ENCODE data around the gene TLR7. TPM values are rescaled to one million over a fixed set of nuclear protein-coding genes. Genes with fewer than 3 reads are reported as not detected.

Gene TLR7
- total RNA-seq, 1 experiment from 2014 or later, result not detected

DNA sequence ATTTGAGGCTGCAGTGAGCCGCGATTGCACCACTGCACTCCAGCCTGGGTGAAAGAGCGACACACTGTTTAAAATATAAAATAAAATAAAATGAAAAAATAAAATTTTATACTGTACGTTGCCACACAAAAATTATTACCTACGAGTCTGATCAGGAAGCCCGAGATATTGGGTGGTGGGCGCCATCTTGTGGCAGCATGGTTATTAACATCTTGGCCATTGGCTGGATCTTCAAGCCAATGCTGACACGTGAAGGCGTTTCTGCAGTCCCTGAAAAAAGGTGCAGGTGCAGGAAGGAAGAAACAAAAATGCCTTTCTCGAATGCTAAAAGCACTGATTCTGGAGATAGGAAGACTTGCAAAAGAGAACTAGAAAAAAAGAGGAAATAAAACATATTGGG lies 34.6 kb downstream of the TLR7 start:
- Histone ChIP-seq H4K5ac (ENCODE audit: insufficient read length, low read depth, low read length) (no peak overlapping the region), H2BK12ac (ENCODE audit: insufficient read length, low read depth, low read length) (no peak overlapping the region), H3K4me1 (ENCODE audit: insufficient read depth, low read length) (no peaks in the 10 kb centered on the region), H3K79me1 (ENCODE audit: insufficient read depth, low read depth, low read length, poor library complexity, severe bottlenecking) (no peaks in the 10 kb centered on the region), H2BK20ac (ENCODE audit: low read depth, low read length, poor library complexity, severe bottlenecking) (no peak overlapping the region), H3K4ac (ENCODE audit: low read depth, low read length) (no peak overlapping the region), H2AFZ (ENCODE audit: low read length) (no peak overlapping the region), H3K9me3 (ENCODE audit: control insufficient read depth, low read depth, low read length) (no peaks in the 10 kb centered on the region), H4K20me1 (ENCODE audit: control insufficient read depth, insufficient read depth, insufficient read length) (no peaks in the 10 kb centered on the region), H4K8ac (replicated peaks; ENCODE audit: insufficient read length, low read depth, low read length) (no peak overlapping the region), H2BK120ac (ENCODE audit: low read depth, low read length, poor library complexity, severe bottlenecking) (no peak overlapping the region), H2BK5ac (ENCODE audit: insufficient read length, low read length) (no peak overlapping the region), H3T11ph (ENCODE audit: low read length) (no peak overlapping the region), H3K14ac (ENCODE audit: insufficient read depth, low read length) (no peak overlapping the region), H3K56ac (ENCODE audit: insufficient read length, low read depth, low read length) (no peak overlapping the region), H3K18ac (ENCODE audit: insufficient read length, low read depth, low read length) (no peak overlapping the region), H3K4me2 (ENCODE audit: insufficient read depth, insufficient read length, low read length) (no peak overlapping the region), H3K23ac (ENCODE audit: insufficient read length, low read depth, low read length) (no peak overlapping the region), H3K27ac (ENCODE audit: insufficient read length, low read depth, low read length) (no peak overlapping the region), H4K91ac (ENCODE audit: insufficient read length, low read depth, low read length) (no peak overlapping the region), H3K27me3 (ENCODE audit: insufficient read depth, low read length) (no peaks in the 10 kb centered on the region), H2BK15ac (ENCODE audit: low read depth, low read length) (no peak overlapping the region), H3K79me2 (ENCODE audit: insufficient read depth, low read length) (no peaks in the 10 kb centered on the region), H3K23me2 (ENCODE audit: insufficient read length, low read depth, low read length, poor library complexity, severe bottlenecking) (no peaks in the 10 kb centered on the region), H3K9ac (ENCODE audit: extremely low read depth, insufficient read length, low read length) (no peak overlapping the region), H2AK5ac (ENCODE audit: insufficient read length, low read length) (no peak overlapping the region)
- Mint-ChIP-seq H3K27me3 (ENCODE audit: low read depth) (peaks cover 3% of the 10 kb centered on the region), H3K27ac (no peak overlapping the region; a peak in 1 of 7 replicates), H3K9me3 (peaks cover 65 to 68% of the 10 kb centered on the region in 2 experiments), H3K4me3 (no peak overlapping the region), H3K4me1 (peaks cover 12 to 17% of the 10 kb centered on the region in 2 experiments), H3K36me3 (ENCODE audit: insufficient read depth in 1 of 3, low read depth in 3 of 3) (peaks cover 0 to 7% (median 0%) of the 10 kb centered on the region in 3 experiments; a peak in 2 of 7 replicates)
- peak; percentile 52 for DNase-seq
- WGBS (ENCODE audit: extremely low coverage, insufficient read length, low lambda C conversion rate), result no CpG with 5 or more reads among the region's 10 CpGs
- TF ChIP-seq, protein P1, sequence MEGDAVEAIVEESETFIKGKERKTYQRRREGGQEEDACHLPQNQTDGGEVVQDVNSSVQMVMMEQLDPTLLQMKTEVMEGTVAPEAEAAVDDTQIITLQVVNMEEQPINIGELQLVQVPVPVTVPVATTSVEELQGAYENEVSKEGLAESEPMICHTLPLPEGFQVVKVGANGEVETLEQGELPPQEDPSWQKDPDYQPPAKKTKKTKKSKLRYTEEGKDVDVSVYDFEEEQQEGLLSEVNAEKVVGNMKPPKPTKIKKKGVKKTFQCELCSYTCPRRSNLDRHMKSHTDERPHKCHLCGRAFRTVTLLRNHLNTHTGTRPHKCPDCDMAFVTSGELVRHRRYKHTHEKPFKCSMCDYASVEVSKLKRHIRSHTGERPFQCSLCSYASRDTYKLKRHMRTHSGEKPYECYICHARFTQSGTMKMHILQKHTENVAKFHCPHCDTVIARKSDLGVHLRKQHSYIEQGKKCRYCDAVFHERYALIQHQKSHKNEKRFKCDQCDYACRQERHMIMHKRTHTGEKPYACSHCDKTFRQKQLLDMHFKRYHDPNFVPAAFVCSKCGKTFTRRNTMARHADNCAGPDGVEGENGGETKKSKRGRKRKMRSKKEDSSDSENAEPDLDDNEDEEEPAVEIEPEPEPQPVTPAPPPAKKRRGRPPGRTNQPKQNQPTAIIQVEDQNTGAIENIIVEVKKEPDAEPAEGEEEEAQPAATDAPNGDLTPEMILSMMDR (conservative IDR thresholded peaks at IDR 0.05), result peak; percentile 75
